Transverse colon (tissue), 4 donors: Measurements from ENCODE around the gene MYOF.
"Not testable (repeated sequence)": the region's sequence is repeated elsewhere in the genome, so short reads cannot be mapped to it uniquely, and the experiment has no call there.

Source experiments
- EP300 ChIP-seq: sonication (generic); formaldehyde crosslinking; IDR thresholded peaks from one replicate; pipeline ENCODE4 v1.6.1; 2017; ENCODE audit warnings: antibody characterized with exemption, low read depth
- POLR2A ChIP-seq: fragments of 450-650 bp; IDR thresholded peaks from one replicate; pipeline ENCODE4 v1.6.1; 2016; ENCODE audit warnings: antibody characterized with exemption, mild to moderate bottlenecking, moderate library complexity
- POLR2AphosphoS5 ChIP-seq, 3 donors: sonication (generic); formaldehyde crosslinking; IDR thresholded peaks; one replicate each; pipeline ENCODE4 v1.6.1; 2016; ENCODE audit warnings: antibody characterized with exemption in 3 of 3
- TF ChIP-seq, protein P1 (sequence below), 5 experiments: fragments of 200-600 bp in 3 of 5; fragments of 450-650 bp in 2 of 5; sonication (generic) in 3 of 5; IDR thresholded peaks; 1 replicate in 2 of 5; 2 replicates in 3 of 5; pipeline ENCODE4 v1.5.1; 2016 to 2017; ENCODE audit warnings: antibody characterized with exemption in 5 of 5, inconsistent platforms in 3 of 5, mild to moderate bottlenecking in 2 of 5, moderate library complexity in 1 of 5

DNA sequence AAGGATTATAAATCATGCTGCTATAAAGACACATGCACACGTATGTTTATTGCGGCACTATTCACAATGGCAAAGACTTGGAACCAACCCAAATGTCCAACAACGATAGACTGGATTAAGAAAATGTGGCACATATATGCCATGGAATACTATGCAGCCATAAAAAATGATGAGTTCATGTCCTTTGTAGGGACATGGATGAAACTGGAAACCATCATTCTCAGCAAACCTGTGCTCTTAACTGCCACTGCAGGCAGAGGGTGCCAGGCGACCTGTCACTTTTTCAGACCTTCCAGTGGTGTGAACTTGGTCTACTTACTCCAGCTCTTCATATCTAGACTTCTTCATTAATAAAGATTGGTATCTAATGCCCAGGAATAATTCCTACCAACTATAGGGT lies 14.5 kb downstream of the MYOF start:
- TF ChIP-seq EP300; POLR2AphosphoS5 (IDR thresholded peaks at IDR 0.05); POLR2A: not testable (repeated sequence)
- TF ChIP-seq, protein P1, sequence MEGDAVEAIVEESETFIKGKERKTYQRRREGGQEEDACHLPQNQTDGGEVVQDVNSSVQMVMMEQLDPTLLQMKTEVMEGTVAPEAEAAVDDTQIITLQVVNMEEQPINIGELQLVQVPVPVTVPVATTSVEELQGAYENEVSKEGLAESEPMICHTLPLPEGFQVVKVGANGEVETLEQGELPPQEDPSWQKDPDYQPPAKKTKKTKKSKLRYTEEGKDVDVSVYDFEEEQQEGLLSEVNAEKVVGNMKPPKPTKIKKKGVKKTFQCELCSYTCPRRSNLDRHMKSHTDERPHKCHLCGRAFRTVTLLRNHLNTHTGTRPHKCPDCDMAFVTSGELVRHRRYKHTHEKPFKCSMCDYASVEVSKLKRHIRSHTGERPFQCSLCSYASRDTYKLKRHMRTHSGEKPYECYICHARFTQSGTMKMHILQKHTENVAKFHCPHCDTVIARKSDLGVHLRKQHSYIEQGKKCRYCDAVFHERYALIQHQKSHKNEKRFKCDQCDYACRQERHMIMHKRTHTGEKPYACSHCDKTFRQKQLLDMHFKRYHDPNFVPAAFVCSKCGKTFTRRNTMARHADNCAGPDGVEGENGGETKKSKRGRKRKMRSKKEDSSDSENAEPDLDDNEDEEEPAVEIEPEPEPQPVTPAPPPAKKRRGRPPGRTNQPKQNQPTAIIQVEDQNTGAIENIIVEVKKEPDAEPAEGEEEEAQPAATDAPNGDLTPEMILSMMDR (IDR thresholded peaks at IDR 0.05) = not testable (repeated sequence)
